Mucosa of descending colon (tissue), 3 donors: ENCODE measurements around the gene DDX10. TPM values are rescaled to one million over a fixed set of nuclear protein-coding genes. Genes with fewer than 3 reads are reported as not detected.

Experiments used
- ATAC-seq: fragments of 200-7000 bp; cut with Tn5 transposase; one replicate; pipeline ENCODE4 v1.9.1; 2020; ENCODE audit warnings: mild to moderate bottlenecking, moderate library complexity
- DNase-seq, 3 donors: peaks; one replicate each; pipeline ENCODE4 v3.0.0-alpha.2; 2020
- H3K36me3 ChIP-seq: fragments of 200-600 bp; one replicate; pipeline ENCODE4 v1.8.0; 2021; ENCODE audit warnings: low read depth, mild to moderate bottlenecking
- H3K4me1 ChIP-seq: fragments of 200-600 bp; one replicate; pipeline ENCODE4 v1.8.0; 2021; ENCODE audit warnings: low read depth, mild to moderate bottlenecking
- H3K4me3 ChIP-seq: fragments of 200-600 bp; one replicate; pipeline ENCODE4 v1.8.0; 2021; ENCODE audit warnings: mild to moderate bottlenecking
- H3K9me3 ChIP-seq: fragments of 200-600 bp; one replicate; pipeline ENCODE4 v1.8.0; 2021; ENCODE audit warnings: mild to moderate bottlenecking
- intact Hi-C, 2 donors: fragments of 100-400 bp; cut with DNase I in 1 of 2; cut with micrococcal nuclease in 1 of 2; formaldehyde crosslinking; loops; one replicate each; pipeline versions ENCODE4 v1.11.0 to v1.11.1; 2022; cut with DNase I, micrococcal nuclease
- total RNA-seq, 3 donors: library from RNA; stranded (reverse); fragmentation: NEBNext Ultra II Directional in 2 of 3; extraction: Animal tissue kit (Norgen Biotek cat#: 25700) in 2 of 3; gene quantifications; one replicate each; pipeline versions ENCODE4 v1.2.1 to v1.2.4, GENCODE V29; 2021 to 2023
- TF ChIP-seq, protein P1 (sequence below): fragments of 200-600 bp; IDR thresholded peaks from one replicate; pipeline ENCODE4 v1.8.0; 2022; ENCODE audit warnings: antibody characterized with exemption, mild to moderate bottlenecking
- donor health status: DM: no; HTN: no; CAD: no; lungs with moderate emphysema.
- donor health status: DM: no; HTN: no; CAD: no.
- donor health status: DM: no; HTN: yes; CAD: no.

DDX10 gene
- total RNA-seq, 3 donors from 2014 or later: 16.1 to 18.3 (median 17.3) TPM

DNA sequence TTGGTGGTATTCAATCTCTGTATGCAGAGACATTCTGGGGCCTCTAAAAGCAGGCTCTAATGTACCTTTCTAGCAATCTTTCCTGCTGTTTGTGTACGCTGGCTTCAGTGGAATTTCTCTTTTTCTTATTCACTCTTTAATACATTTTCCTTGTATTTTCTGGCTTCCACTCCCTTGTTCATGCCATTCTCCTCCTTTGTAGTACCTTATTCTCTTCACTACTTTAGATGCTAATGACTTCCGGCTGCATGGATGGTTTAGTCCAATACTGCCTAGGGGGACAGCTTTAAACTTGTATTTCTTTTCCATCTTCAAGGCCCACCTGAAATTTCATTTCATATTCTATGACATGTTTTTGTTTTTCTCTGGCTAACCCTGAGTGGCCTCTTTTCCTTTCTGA is 40.2 kb downstream of the DDX10 start:
- H3K4me1 ChIP-seq: no peaks in the 10 kb centered on the region
- intact Hi-C loops: no loop called here
- H3K9me3 ChIP-seq: peaks cover 10% of the 10 kb centered on the region
- TF ChIP-seq, protein P1, sequence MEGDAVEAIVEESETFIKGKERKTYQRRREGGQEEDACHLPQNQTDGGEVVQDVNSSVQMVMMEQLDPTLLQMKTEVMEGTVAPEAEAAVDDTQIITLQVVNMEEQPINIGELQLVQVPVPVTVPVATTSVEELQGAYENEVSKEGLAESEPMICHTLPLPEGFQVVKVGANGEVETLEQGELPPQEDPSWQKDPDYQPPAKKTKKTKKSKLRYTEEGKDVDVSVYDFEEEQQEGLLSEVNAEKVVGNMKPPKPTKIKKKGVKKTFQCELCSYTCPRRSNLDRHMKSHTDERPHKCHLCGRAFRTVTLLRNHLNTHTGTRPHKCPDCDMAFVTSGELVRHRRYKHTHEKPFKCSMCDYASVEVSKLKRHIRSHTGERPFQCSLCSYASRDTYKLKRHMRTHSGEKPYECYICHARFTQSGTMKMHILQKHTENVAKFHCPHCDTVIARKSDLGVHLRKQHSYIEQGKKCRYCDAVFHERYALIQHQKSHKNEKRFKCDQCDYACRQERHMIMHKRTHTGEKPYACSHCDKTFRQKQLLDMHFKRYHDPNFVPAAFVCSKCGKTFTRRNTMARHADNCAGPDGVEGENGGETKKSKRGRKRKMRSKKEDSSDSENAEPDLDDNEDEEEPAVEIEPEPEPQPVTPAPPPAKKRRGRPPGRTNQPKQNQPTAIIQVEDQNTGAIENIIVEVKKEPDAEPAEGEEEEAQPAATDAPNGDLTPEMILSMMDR: no peak
- H3K4me3 ChIP-seq: no peak overlapping the region
- no peaks in the 10 kb centered on the region for H3K36me3 ChIP-seq
- DNase-seq (no peak), ATAC-seq (no peak)

DNA sequence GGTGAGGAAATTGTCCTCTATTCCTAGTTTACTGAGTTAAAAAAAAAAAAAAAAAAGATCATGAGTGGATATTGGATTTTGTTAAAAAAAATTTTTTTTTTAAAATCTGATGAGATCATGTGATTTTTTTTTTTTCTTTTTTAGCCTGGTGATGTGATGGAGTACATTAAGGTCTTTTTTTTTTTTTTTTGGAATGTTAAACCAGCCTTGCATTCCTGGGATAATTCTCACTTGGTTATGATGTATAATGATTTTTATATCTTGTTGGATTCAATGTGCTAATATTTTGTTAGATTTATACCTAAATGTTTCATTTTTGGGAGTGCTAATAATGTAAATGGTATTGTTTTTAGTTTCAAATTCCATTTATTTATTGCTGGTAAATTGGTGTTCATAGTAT is 43.3 kb downstream of the DDX10 start:
- Histone ChIP-seq H3K4me3 (no peak overlapping the region), H3K4me1 (no peaks in the 10 kb centered on the region), H3K9me3 (peaks cover 10% of the 10 kb centered on the region), H3K36me3 (no peaks in the 10 kb centered on the region)
- ATAC-seq (no peak), DNase-seq (no peak)
- TF ChIP-seq, protein P1: no peak
- intact Hi-C loops: no loop called here

DNA sequence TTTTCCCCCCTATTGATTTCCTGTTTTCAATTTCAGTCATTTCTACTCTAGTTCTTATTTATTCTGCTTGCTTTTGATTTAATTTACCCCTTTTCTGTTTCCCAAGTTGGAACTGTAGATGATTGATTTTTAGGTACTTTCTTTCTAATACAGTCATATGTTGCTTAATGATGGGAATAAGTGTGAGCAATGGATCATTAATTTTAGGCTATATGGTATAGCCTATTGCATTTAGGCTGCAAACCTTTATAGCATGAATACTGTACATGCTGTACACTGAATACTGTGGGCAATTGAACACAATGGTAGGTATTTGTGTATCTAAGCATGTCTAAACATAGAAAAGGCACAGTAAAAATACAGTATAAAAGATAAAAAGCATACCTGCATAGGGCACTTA is 44.9 kb downstream of the DDX10 start:
- Histone ChIP-seq H3K4me1 (no peaks in the 10 kb centered on the region), H3K36me3 (no peaks in the 10 kb centered on the region), H3K4me3 (no peak overlapping the region), H3K9me3 (peaks cover 10% of the 10 kb centered on the region)
- TF ChIP-seq, protein P1: no peak
- ATAC-seq (no peak), DNase-seq (no peak)
- intact Hi-C loops: no loop called here

DNA sequence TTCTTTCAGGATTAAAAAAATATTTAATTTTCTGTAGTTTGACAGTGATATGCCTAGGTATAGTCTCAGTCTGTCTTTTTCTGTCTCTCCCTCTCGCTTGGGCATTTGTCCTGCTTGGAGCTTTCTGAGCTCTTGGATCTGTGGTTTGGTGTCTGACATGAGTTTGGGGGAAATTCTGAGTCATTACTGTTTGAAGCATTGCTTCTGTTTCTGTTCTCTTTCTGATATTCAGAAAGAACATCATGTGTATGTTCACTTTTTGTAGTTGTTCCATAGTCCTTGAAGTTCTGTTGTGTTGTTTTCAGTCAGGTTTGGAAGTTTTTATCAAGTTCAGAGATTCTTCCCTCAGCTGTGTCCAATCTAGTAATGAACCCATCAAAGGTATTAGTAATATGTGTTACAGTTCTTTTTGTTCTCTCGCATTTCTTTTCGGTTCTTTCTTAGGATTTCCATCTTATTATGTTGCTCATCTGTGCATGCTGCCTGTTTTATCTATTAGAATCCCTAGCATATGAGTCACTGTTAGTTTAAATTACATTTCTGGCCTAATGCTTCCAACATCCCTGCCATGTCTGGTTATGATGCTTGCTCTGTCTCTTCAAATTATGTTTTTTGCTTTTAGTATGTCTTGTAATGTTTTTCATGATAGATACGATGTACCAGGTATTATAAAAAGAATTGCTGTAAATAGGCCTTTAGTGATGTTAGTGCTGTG is 48.4 kb downstream of the DDX10 start:
- TF ChIP-seq, protein P1: no peak
- intact Hi-C loops: no loop called here
- DNase-seq (no peak), ATAC-seq (no peak)
- Histone ChIP-seq H3K4me1 (no peaks in the 10 kb centered on the region), H3K9me3 (peaks cover 5% of the 10 kb centered on the region), H3K36me3 (no peaks in the 10 kb centered on the region), H3K4me3 (no peak overlapping the region)

DNA sequence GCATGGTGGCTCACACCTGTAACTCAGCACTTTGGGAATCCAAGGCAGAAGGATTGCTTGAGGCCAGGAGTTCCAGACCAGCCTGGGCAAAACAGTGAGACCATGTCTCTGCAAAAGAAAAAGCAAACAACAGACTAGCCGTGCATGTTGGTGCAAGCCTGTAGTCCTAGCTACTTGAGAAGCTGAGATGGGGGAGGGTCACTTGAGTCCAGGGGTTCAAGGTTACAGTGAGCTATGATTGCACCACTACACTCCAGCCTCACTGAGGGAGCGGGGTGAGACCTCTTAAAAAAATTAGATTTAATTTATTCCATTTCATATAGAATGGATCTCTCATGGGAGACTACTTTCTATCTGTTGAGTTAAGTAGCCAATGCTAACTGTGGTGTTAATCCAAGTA is 50.4 kb downstream of the DDX10 start:
- Histone ChIP-seq H3K4me1 (no peaks in the 10 kb centered on the region), H3K36me3 (no peaks in the 10 kb centered on the region), H3K9me3 (no peaks in the 10 kb centered on the region), H3K4me3 (no peak overlapping the region)
- ATAC-seq (no peak), DNase-seq (no peak)
- intact Hi-C loops: no loop called here
- TF ChIP-seq, protein P1: no peak

DNA sequence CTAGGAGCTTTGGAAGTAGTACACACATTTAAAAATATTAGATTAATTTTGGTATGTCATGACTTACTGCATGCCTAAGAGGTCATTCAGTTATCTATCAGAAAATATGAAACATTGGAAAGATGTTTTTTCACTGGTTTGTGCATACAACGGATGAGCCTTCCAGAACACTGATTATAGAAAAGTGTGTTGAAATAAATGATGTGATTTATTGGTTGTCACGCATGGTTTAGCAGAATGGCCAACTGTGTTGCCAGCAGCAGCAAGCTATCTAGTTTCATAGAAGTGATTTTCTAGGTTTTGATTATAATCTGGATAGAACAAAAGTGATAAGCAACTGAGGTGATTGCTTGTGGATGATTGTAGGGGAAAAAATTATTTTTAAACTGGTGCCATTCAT is 53.6 kb downstream of the DDX10 start:
- H3K9me3 ChIP-seq: no peaks in the 10 kb centered on the region
- TF ChIP-seq, protein P1: no peak
- ATAC-seq (no peak), DNase-seq (no peak)
- no peaks in the 10 kb centered on the region for H3K4me1 ChIP-seq
- intact Hi-C loops: no loop called here
- no peak overlapping the region for H3K4me3 ChIP-seq
- no peaks in the 10 kb centered on the region for H3K36me3 ChIP-seq
